HEK293T (cell line): ENCODE measurements around the gene PLEKHF1.

Source experiments
- ARNT ChIP-seq: fragments of 450-650 bp; IDR thresholded peaks from 2 replicates; pipeline ENCODE4 v1.6.1; 2017; ENCODE audit warnings: mild to moderate bottlenecking
- BHLHE40 ChIP-seq: fragments of 450-650 bp; IDR thresholded peaks from 2 replicates; pipeline ENCODE4 v1.6.1; 2016; ENCODE audit warnings: mild to moderate bottlenecking, moderate library complexity, borderline replicate concordance
- TF ChIP-seq, protein P1 (sequence below): fragments of 450-650 bp; IDR thresholded peaks from 2 replicates; pipeline ENCODE4 v1.6.1; 2016

DNA sequence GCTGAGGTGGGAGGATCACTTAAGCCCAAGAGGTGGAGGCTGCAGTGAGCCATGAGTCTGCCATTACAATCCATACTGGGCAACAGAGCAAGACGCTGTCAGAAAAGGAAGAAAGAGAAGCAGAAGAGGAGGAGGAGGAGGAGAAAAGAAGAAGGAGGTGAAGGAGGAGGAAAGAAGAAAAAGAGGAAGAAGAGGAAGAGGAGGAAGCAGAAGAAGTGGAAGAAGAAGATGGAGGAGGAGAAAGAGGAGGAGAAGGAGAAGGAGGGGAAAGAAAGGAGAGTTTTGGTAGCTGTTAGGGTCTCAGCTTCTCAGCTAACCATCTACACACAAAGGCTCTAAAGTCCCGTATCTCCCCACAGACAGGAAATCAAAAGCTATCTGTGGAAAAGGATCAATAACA lies 23.7 kb upstream of the PLEKHF1 start:
- TF ChIP-seq, protein P1, sequence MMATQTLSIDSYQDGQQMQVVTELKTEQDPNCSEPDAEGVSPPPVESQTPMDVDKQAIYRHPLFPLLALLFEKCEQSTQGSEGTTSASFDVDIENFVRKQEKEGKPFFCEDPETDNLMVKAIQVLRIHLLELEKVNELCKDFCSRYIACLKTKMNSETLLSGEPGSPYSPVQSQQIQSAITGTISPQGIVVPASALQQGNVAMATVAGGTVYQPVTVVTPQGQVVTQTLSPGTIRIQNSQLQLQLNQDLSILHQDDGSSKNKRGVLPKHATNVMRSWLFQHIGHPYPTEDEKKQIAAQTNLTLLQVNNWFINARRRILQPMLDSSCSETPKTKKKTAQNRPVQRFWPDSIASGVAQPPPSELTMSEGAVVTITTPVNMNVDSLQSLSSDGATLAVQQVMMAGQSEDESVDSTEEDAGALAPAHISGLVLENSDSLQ = no peak
- no peak for TF ChIP-seq ARNT
- TF ChIP-seq BHLHE40 = no peak
